Embryonic facial prominence (tissue), 1 donor: ENCODE measurements around the gene HACL1.

Source experiments
- DNase-seq: peaks from one replicate; pipeline ENCODE4 v3.0.0-alpha.2; 2016; ENCODE audit errors: extremely low spot score

Gene HACL1

DNA sequence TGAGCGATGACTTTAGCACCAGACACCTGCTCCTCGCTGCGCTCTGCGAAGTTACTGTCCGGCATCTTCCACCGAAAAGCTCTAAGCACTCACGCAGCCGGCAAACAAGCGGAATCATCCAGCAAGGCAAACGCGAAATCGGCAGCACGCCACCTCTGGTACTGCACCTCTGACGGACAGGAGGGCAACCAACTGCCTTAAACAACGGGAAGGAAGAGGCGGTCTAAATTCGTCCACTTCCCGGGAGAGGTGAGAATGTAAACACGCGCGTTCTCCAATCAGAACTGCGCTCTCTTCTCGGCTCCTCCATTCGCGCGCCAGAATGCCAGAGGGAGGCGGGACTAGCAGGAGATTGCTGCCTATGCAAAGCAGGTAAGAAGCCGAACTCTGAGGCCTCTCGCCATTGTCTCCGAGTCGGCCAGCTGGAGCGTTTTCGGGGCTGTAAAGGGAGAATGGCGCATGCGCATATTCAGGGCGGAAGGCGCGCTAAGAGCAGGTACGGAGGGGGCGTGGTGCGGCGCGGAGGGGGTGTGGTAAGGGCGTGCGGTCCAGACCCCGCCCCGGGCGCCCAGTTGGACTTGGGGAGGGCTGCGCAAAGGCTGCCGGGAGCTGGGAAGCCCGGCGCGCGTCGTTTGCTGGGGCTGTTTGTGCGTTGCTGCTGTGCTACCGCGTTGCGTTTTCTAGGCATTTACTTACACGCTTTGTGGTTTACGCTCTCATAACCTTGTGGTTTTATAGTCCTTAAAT, at the start of gene HACL1, which contains the start of gene BTD:
HACL1 (minus strand) TSS at position 171 of the 747 bp plus-strand sequence; CDS start at position 65, 106 bp downstream.
BTD (plus strand) TSS at position 347 of the 747 bp plus-strand sequence. CDS start 33,695 bp downstream, outside the sequence.
- peak; percentile 99 for DNase-seq

DNA sequence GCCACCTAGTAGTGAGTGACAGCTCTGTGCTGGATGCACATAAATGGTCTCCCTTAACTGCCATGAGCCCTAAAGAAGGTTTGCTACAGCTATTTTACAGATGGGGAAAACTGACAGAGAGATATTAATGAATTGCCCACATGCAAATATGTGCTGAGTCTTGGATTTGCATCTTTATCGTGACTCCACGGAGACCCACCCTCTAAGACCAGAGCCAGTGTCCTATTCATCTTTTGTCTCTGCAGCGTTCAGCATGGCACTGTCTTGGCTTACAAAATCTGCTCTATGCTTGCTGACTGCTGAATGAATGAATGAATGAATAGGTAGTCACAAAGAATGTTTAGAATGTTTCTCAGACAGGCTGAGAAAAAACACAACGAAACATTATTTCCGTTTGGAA, 48.5 kb upstream of the HACL1 start:
- no peak for DNase-seq

DNA sequence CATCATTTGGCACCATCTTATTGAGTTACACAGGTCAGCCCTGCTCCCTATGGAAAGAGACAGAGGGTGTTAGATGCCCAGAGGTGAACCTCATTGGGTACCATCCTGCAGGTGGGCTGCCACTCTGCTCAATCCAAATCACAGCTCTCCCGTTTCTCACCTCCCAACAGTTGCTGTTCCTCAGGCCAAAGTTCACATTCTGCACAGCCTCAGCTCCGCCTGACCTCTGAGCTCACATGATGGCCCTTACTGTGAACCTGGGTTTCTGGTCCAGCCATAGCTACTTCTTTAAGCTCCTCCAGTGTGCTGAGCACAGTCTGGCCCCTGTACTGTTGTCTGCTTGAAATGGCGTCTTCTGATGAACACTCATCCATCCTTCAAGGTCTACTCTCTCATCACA, 48.0 kb upstream of the HACL1 start:
- no peak for DNase-seq

DNA sequence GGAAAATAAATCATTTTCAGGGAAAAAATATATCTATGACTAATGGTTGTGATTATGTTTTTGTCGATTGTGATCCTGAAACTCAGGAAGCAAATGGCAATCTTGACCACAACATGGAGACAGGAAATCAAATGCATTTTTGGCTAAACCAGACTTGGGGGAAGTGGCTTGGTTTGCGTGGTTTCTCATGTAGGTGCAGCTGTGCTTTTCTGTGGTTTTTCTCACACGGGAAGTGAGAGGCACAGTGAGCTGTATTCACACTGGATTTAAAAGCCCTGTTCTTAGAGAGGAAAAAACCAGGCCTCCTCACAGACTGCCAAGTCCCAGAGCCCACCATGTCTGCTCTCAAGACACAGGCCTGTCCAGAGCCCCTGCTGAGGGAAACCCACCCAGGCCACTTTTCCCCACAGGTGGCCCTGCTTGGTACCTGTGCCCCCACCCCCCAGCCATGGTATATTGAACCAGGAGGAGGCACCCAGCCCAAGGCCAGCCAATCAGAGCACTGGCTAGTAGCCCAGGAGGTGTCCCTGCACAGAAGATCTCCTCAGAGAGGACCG, 46.3 kb upstream of the HACL1 start:
- DNase-seq: peak; percentile 25

DNA sequence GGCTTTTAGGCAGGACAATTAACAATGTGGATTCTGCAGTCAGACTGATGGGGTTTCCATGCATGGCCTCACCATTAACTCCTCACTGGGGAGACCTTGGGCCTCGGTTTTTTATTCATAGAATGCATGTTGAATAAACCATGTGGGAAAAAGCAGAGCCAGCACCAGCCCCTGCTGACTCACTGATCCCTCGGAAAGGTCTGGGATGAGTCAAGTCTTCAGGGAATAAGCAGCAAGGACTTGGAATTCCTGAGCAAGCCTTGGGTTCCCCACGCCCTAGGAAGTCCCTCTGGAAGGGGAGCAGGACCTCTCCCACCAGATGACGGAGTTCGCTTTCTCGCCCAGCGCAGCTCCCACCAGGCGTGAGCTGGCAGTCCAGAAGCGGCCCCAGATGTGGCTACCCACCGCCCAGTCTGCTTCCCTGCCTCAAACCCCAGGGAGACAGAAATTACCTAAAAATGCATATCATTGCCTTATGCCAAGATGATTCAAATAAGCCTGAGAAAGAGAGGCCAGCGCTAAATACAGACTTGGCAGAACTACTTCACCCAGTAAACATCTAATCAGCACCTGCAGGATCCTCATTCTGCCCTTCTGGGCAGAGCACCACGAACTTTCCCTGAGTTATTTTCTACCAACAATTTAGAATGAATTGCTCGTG, 45.6 kb upstream of the HACL1 start:
- DNase-seq: no peak

DNA sequence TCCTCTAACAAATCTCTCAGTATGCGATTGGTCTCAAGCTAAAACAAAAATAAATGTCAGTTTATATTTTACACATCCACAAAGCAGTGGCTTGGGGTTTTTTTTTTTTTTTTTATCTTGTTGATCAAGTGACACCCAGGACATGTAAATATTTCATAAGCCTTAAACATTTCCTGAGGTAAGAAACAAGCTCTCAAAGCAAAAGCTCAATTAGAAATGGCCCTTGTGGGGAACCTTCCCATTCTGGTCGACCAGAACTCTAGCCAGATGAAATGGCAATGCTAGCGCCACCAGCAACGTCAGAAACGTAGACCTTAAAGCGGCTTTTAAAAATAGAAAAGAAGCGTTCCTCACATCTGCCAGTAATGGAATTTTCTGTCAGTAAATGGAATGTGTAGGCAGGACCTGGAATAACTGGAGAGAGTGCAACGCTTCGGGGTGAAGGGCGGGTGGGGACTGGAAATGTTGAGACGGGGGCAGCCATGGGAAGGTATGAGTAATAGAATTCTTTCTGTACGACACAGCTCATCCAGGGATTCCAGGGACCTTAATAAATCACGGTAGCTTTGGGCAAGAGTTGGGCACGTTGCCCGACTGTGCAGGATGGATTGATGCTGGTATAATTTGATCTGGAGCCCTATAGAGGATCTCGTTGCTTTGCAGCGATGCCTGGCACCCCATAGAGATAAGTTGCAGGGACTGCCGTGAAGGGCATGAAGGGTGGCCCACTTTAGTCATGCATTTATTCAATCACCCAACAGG, 44.6 kb upstream of the HACL1 start:
- DNase-seq: no peak

DNA sequence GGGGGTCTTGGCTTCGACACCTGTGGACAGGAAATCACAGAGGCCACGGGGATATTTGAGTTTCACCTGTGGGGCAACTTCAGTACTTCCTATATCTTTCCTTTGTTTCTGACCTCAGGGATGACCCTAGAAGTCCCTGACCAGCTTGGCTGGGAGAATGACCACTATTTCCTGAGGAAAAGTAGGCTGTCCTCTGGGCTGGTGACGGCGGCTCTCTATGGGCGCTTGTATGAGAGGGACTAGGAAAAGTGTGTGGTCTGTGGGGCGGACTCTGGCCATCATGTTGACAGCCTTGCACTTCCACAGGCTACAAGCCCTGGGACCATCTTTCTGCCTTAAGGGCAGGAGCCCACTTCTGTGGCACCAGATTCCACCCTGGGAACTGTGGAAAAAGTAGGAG, 43.9 kb upstream of the HACL1 start:
- no peak for DNase-seq

DNA sequence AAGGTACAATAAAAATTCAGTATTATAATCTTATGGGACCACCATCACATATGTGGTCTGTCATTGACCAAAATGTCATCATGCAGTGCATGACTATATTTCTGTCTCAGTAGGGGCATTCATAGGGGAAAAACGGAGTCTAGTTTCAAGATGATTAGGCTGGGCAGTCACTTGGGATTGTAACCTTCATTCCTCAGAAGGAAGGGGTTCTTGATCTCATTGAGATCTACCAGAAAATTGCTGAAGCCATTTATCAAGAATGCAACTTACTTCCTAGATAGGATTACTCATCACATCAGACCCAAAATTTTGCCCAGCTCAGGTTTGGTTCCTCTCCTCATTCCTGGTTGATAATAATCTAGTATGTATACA, 37.5 kb upstream of the HACL1 start:
- DNase-seq: no peak

DNA sequence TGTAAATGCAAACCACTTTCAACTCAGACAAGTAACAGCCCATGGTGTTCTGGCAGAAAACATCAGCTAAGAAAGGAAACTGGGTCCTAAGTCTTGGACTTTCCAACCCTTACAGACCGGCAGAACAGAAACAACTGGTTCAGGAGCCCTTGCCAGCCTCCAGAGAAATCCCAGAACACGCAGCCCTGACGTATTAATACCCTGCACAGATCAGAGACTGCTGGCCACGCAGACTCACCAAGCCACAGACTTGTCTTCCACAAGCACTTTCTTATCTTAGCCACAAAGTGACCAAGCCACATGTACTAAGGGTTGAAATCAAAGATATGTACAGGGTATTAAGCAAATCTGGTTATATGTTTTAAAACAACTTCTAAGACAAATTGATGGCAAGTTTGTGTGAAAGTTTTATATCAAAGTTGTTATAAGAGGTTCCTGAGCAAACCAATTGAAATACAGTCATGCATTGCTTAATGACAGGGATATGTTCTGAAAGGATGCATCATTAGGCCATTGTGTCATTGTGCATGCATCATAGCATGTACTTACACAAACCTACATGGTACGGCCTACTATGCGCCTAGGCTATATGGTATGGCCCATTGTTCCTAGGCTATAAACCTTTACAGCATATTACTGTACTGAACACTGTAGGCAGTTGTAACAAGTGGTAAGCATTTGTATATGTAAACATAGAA, 37.0 kb upstream of the HACL1 start:
- DNase-seq: no peak

DNA sequence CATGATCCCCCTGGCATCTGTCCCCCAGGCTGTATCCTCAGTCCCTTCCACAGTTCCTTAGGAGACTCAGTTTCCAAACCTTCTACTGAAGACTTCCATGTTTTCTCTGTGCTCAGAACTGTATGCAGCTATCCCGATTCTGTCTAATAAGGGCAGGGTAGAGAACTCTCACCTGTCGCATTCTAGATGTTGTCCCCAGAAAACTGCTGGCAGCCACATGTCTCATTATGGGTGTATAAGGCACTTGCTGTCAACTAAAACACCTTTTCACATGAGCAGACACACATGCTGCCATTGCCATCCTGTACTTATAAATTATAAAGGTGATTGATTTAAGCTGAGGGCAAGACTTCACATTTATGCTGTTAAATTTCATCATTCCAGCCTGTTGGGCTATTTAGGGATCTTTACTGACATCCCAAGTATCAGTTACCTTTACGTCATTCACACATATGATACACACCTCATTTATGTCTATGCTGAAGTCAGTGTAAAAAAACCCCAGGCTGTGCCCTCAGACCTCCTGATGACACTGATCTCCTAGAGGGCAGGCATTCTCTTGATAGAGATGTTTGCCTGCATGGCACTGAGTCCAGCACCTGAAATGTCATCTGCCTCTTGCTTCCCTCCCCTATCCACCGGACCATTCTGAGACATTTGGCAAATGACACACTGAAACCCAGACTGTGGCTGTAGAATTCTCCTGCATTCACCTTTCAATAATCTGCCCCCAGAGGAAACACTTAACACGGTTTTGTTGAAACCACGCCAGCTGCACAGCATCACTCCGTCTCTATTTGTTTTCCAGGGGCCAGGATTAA, 36.0 kb upstream of the HACL1 start:
- DNase-seq: no peak

DNA sequence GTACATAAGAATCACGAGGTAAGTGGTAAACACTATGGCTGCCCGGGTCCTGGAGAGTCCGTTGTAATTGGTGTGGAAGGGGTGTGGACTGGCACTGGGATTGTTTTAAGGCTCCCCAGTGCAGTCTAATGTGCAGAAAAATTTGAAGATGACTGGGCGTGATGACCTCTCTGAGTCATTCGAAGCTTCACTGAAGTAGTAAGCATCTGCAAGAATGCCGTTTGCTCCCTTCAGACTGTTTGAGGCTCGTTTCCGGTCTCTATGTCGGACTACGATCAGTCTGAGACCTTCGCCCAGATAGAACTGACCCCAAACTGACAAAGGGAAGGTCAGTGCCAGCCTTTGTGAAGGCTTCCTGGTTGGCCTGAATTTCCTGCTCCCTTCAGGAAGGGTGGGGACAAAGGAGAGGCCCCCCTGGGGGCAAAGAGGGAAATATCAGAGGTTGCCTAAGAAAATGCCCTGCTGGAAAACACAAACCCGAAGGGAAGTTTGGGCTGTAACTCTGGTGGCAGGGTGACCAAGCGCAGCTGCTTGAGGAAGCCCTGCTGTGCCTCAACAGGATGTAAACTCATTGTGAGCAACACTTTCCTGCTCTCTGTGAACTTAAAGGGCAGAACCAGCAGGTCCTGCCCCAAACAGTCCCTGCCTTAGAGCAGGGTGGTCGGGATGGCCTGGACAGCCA, 34.8 kb upstream of the HACL1 start:
- DNase-seq: no peak

DNA sequence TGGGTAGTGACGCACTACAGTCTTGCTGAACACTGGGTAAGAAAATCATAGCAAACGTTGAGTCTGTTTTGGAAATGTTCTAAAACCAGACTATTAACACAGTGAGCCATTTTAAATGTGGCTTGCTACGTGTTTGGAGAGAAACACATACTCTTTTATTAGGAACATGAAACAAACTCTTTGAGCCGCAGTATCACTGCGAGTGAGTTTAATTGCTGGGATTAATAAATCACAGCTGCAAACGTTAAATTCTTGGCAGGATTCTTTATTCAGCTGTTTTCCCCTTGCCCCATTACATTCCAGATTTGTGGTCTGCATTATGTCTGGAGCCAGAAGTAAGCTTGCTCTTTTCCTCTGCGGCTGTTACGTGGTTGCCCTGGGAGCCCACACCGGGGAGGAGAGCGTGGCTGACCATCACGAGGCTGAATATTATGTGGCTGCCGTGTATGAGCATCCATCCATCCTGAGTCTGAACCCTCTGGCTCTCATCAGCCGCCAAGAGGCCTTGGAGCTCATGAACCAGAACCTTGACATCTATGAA, 33.8 kb upstream of the HACL1 start:
- peak; percentile 71 for DNase-seq

DNA sequence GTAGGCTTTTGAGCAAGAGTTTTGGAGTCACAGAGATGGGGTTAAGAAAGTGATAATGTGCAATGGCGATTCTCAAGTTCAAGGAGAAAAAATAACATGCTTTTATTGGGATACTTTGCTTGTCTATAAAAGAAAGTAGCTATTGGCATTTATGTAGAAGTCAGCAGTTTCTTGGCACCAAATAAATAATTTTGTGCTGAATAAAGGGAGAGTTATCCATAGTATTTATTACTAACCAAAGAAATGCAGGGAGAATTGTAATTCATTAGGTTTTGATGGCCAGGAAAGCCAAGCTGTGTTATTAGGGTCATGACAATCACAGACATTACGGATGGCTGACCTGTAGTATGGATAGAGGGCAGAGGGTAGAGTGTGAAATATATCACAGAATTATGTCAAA, 33.3 kb upstream of the HACL1 start:
- no peak for DNase-seq

DNA sequence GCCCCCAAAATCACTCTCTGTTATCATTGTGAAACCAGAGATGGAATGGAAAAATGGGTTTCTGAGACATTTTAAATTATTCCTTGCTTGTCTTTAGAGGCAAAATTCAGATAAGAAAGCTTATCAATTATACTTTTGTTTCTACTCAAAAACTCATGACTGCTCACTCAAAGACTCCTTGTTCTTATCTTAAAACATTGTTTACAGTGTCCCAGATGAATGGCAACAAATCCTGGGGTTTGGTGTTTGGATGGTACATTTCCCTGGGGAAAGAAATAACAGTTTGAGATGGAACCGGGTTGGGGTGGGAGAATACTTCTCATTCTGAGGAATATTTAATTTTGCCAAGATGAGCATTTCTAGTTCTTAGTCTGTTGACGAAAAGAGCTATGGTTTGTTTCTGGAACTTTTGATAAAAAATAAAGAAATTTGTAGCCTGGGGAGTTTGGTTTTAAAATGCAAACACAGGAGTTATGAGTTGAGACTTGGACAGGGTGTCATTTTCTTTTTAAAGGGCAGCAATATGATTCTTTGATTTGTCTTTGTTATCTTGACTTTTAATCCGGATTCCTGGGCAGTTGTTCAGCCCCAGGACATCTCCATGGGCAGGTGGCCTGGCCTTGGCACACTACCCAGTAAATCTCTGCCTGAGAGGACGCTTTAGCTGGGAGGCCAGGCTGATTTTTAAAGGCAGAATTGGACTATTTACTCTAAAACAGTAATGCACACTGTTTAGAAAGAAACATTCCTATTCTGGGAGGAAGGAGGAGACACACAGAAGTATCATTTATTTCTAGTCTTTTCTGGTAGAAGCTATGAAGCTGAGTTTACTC, 32.6 kb upstream of the HACL1 start:
- DNase-seq: no peak

DNA sequence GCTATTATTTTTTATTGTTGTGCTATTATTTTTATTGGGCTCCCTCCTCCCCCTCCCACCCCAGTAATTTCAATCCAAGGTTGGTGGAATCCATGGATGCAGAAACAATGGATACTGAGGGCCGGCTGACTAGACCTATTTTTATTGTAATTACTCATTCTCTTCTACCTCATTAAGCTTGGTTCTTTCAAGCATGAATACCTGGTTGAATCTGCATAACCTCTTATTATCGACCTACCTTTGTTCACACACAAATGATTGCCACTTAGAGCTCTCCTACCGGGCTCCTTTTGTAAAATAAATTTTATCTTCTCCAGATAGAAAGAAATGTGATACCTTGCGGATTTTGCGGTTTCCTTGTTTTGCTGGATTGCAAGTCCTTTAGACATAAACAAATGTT, 31.8 kb upstream of the HACL1 start:
- DNase-seq: no peak

DNA sequence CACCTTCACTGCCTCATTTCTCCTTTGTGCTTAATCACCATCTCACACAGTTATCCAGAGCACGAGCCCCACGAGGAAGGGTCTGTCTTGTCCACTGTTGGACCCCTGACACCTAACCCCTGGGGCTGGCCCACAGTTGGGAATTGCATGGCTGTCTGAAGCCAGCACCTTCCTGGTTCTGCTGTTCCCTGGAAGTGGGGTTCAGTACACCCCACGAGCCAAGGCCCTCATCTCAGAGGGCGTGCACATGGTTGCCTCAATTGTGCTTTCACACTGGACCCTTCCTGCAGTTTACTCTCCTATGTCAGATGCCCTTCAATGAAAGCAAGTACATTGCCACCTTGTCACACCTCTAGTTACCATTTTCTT, 30.8 kb upstream of the HACL1 start:
- no peak for DNase-seq

DNA sequence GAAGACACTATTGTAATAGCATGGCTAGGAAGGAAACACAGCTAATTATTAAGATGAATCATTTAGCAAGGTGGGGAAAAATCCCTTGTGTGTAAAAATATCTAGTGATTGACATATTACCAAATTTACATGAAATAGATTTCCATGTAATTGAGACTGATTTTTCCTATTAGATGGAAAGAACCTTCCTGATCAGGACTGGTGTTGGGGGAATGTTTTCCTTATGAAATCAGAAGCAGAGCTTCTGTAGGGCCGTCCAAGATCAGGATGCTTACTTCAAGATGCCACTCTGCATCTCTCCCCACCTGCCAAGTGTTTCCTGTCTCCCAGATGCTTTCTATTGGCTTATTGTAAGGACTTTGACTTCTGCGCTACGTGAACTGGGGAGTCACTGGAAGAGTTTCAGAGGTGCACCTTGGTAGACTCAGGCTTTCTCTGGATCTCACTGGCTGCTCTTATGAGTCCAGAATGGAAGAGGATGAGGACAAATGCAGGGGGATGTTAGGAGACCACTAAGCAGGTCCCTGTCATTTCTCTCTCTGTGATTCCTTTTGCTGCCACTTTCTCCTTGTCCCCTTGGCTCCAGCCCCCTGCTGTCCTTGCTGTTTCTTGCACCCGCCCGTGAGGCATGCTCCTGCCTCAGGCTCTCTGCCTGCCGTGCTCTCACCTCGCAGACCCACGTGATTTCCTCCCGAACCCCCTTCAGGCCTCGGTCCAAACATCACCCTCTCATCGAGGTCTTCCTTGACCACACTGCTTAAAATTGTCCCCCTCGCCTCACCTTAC, 30.2 kb upstream of the HACL1 start:
- DNase-seq: no peak

DNA sequence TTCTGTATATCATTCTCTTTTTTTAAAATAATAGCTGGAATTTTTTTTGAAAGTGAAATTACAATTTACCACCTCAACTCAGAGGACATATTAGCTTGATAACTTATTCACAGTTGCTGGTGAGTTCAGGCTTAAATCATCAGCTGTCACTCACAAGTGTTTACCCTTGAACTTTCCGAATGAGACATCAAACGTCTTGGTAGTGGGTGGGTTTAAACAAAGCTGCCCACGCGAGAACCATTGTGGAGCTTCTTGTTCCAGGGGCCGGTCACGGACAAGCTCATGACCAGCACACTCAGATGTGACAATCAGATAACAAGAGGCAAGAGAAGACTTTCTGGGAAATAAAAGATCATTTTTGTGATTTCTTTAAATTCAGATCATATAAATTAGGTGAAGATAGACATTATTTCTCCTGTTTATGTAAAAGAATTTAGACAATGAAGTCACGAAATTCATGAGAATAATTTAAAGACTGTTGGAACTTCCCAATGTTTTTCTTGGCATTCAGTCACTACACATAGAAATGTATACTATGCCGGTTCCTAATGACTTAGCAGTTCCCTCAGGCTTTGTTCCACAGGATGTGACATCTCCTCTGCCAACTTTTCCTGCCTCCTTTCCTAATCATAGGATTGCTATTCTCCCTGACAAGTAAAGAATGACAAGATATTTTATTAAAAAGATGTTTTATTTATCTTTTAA, 29.4 kb upstream of the HACL1 start:
- peak; percentile 50 for DNase-seq
